Inflammatory macrophage treated with lipopolysaccharide for 4 hours (primary cell): ENCODE data around the gene ISL1.

Experiments used
- DNase-seq: peaks from one replicate; pipeline ENCODE4 v3.0.0-alpha.2; 2020

Gene ISL1

GRCh38 chr5:51387884-51388275 is 4.6 kb downstream of the ISL1 start:
- DNase-seq = no peak

- no peak for DNase-seq
Observed at GRCh38 chr5:51388488-51389287, 5.4 kb downstream of the ISL1 start.

- no peak for DNase-seq
Observed at GRCh38 chr5:51389288-51389576, 6.0 kb downstream of the ISL1 start.

GRCh38 chr5:51389577-51390463 is 6.6 kb downstream of the ISL1 start:
- no peak for DNase-seq

- DNase-seq = no peak
Observed at GRCh38 chr5:51391175-51391574, 7.9 kb downstream of the ISL1 start.

- no peak for DNase-seq
Observed at GRCh38 chr5:51392689-51393199, 9.5 kb downstream of the ISL1 start.

- DNase-seq = no peak
Observed at GRCh38 chr5:51394609-51395008, 11.4 kb downstream of the ISL1 start.

GRCh38 chr5:51395245-51395644 is 12.0 kb downstream of the ISL1 start:
- no peak for DNase-seq

GRCh38 chr5:51395666-51396356 is 12.6 kb downstream of the ISL1 start:
- no peak for DNase-seq

GRCh38 chr5:51396797-51397196 is 13.5 kb downstream of the ISL1 start:
- DNase-seq = no peak

GRCh38 chr5:51397996-51398395 is 14.7 kb downstream of the ISL1 start:
- DNase-seq = no peak

GRCh38 chr5:51398875-51399642 is 15.8 kb downstream of the ISL1 start:
- DNase-seq = no peak

- DNase-seq = no peak
Observed at GRCh38 chr5:51399643-51400006, 16.4 kb downstream of the ISL1 start.

- no peak for DNase-seq
Observed at GRCh38 chr5:51404255-51404654, 21.0 kb downstream of the ISL1 start.

- DNase-seq = no peak
Observed at GRCh38 chr5:51411921-51412325, 28.7 kb downstream of the ISL1 start.

- DNase-seq = no peak
Observed at GRCh38 chr5:51414516-51414915, 31.3 kb downstream of the ISL1 start.

- no peak for DNase-seq
Observed at GRCh38 chr5:51416149-51416548, 32.9 kb downstream of the ISL1 start.

- no peak for DNase-seq
Observed at GRCh38 chr5:51433052-51433710, 49.9 kb downstream of the ISL1 start.

GRCh38 chr5:51439232-51439631 is 56.0 kb downstream of the ISL1 start:
- no peak for DNase-seq
